ENCODE data around the gene KLHDC9. TPM values are rescaled to one million over a fixed set of nuclear protein-coding genes. Genes with fewer than 3 reads are reported as not detected.

Gene KLHDC9
- total and polyA plus RNA-seq, 2 of the 13 experiments (the other 11 are each of a cell fraction or from before 2014, with no cell fraction given) = 2.9 TPM

- peak; percentile 34; the same call in 1 of the 2 replicates for TF ChIP-seq PAXIP1 (CRISPR knock-in tag; conservative IDR thresholded peaks at IDR 0.05)
- no peak for TF ChIP-seq TCF7L2 (IDR thresholded peaks at IDR 0.05; ENCODE audit: low read depth, low read length)
- TF ChIP-seq ARHGAP35 (CRISPR knock-in tag; IDR thresholded peaks at IDR 0.05; ENCODE audit: borderline replicate concordance) = peak; percentile 84; the same call in 1 of the 2 replicates
- TF ChIP-seq SALL2 (CRISPR knock-in tag; IDR thresholded peaks at IDR 0.05) = peak; percentile 89
- TF ChIP-seq RARG (CRISPR knock-in tag; IDR thresholded peaks at IDR 0.05; ENCODE audit: low read depth) = no peak
- TF ChIP-seq DRAP1 (CRISPR knock-in tag; IDR thresholded peaks at IDR 0.05) = peak; percentile 78
- TF ChIP-seq ZNF317 (CRISPR knock-in tag; IDR thresholded peaks at IDR 0.05) = peak; percentile 56; the same call in 1 of the 2 replicates
- TF ChIP-seq MAX (IDR thresholded peaks at IDR 0.05) = peak; percentile 69; the same call in 1 of the 2 replicates
- no peak for TF ChIP-seq ATRX (CRISPR knock-in tag; IDR thresholded peaks at IDR 0.05; ENCODE audit: borderline replicate concordance)
- TF ChIP-seq NKX3-1 (CRISPR knock-in tag; IDR thresholded peaks at IDR 0.05) = peak; percentile 73; the same call in 1 of the 2 replicates
- peak; percentile 81 for TF ChIP-seq CBFB (CRISPR knock-in tag; IDR thresholded peaks at IDR 0.05)
- 0 out of 2 replicates have a peak, but pooled peaks have one; percentile 20 for TF ChIP-seq PHF21A (CRISPR knock-in tag; IDR thresholded peaks at IDR 0.05)
- TF ChIP-seq KLF15 (CRISPR knock-in tag; IDR thresholded peaks at IDR 0.05; ENCODE audit: borderline replicate concordance) = 0 out of 2 replicates have a peak, but pooled peaks have one; percentile 86
- TF ChIP-seq ETV6 (CRISPR knock-in tag; conservative IDR thresholded peaks at IDR 0.05) = peak; percentile 79
- TF ChIP-seq GATA4 (IDR thresholded peaks at IDR 0.05; ENCODE audit: borderline replicate concordance, low read depth) = 0 out of 2 replicates have a peak, but pooled peaks have one; percentile 36
- TF ChIP-seq ZSCAN30 (CRISPR knock-in tag; IDR thresholded peaks at IDR 0.05) = no peak
- peak; percentile 79 for TF ChIP-seq ZNF563 (CRISPR knock-in tag; IDR thresholded peaks at IDR 0.05)
- no peak for TF ChIP-seq HOMEZ (CRISPR knock-in tag; IDR thresholded peaks at IDR 0.05; ENCODE audit: low read depth)
- peak; percentile 64; the same call in 1 of the 2 replicates for TF ChIP-seq CSRNP1 (CRISPR knock-in tag; IDR thresholded peaks at IDR 0.05)
- no peak for TF ChIP-seq ATF5 (CRISPR knock-in tag; IDR thresholded peaks at IDR 0.05; ENCODE audit: low read depth)
Measured at GRCh38 chr1:161117759-161118581, 19.8 kb downstream of the KLHDC9 start, which contains the start of the genes NIT1 and PFDN2 (continued).

All from HepG2 (cell line).